Neural progenitor cell (in vitro differentiated cells): Measurements from ENCODE around the gene TLE7.

Source experiments
- CTCF ChIP-seq: fragments of 200-600 bp; sonication (generic); IDR thresholded peaks from 2 replicates; pipeline ENCODE4 v1.5.1; 2017; ENCODE audit warnings: antibody characterized with exemption, mild to moderate bottlenecking
- EZH2 ChIP-seq: fragments of 200-600 bp; sonication (generic); IDR thresholded peaks from 2 replicates; pipeline ENCODE4 v1.6.1; 2017; ENCODE audit warnings: antibody characterized with exemption, mild to moderate bottlenecking, moderate library complexity

DNA sequence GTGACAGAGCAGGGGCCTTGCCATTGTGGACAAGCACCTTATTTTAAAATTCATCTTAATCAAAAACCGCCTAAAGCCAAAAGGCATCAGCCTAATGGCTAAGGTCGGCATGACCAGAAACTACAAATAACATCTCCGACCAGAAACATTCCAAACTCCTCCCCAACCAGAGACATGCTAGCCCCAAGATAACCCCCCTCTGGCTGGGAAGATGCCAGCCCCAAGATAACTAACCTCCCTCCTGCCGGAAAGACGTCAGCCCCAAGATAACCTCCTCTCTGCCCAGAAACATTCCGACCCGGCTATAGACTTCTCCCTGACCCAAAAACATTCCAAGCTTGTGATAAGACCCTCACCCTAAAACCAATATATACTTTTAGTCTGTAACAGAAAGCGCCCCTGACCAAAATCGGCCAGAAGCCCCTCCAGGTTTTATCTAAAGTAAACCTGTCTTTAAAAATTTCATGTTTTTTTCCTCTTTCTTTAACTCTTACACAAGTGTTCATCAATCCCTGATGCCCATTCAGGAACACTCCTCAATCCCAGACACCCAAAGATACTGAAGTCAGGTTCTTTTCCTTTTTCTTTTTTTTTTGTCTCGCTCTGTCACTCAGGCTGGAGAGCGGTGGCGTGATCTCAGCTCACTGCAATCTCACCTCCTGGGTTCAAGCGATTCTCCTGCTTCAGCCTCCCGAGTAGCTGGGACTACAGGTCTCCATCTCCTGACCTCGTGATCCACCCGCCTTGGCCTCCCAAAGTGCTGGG lies 32.7 kb downstream of the TLE7 start:
- TF ChIP-seq CTCF (no peak), EZH2 (no peak)
